Endothelial cell of umbilical vein (primary cell): ENCODE measurements around the gene CLINT1.

Source experiments
- GATA2 ChIP-seq: IDR thresholded peaks from 2 replicates; pipeline ENCODE4 v1.7.0; 2011; ENCODE audit warnings: low read depth, mild to moderate bottlenecking, moderate library complexity, mixed read lengths, low read length; ENCODE audit not compliant: insufficient read length, insufficient read depth
- TF ChIP-seq, protein P1 (sequence below), 2 donors: IDR thresholded peaks; 1 replicate in 1 of 2; 2 replicates in 1 of 2; pipeline ENCODE4 v1.5.1; 2011; ENCODE audit warnings: low read length in 2 of 2, mild to moderate bottlenecking in 2 of 2, moderate library complexity in 2 of 2, control low read depth in 1 of 2, inconsistent platforms in 1 of 2, low read depth in 1 of 2; ENCODE audit not compliant: insufficient read depth in 1 of 2; ENCODE audit errors: extremely low read depth in 1 of 2

DNA sequence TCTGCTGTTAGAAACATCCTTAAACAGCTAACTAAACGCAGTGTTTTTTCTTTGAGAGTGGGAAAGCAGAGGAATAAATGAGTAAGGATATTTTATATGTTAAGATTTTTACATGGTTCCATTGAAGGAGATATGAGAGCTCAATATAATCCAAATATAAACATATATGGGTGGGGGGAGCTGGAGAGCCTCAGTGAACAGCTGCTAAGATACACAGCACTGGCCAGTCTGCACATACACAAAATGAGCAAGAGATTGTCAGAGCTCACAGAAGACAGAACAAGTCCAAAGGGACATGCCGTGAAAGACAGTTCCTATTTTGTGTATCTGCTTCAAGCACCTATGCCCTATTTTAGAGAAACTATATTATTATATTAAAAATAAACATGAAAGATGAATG is 46.9 kb downstream of the CLINT1 start:
- TF ChIP-seq, protein P1, sequence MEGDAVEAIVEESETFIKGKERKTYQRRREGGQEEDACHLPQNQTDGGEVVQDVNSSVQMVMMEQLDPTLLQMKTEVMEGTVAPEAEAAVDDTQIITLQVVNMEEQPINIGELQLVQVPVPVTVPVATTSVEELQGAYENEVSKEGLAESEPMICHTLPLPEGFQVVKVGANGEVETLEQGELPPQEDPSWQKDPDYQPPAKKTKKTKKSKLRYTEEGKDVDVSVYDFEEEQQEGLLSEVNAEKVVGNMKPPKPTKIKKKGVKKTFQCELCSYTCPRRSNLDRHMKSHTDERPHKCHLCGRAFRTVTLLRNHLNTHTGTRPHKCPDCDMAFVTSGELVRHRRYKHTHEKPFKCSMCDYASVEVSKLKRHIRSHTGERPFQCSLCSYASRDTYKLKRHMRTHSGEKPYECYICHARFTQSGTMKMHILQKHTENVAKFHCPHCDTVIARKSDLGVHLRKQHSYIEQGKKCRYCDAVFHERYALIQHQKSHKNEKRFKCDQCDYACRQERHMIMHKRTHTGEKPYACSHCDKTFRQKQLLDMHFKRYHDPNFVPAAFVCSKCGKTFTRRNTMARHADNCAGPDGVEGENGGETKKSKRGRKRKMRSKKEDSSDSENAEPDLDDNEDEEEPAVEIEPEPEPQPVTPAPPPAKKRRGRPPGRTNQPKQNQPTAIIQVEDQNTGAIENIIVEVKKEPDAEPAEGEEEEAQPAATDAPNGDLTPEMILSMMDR (IDR thresholded peaks at IDR 0.05; ENCODE audit: extremely low read depth in 1 of 2, insufficient read depth in 1 of 2, low read depth in 1 of 2, low read length in 2 of 2), result no peak
- TF ChIP-seq GATA2, result no peak
